Activated CD4-positive, CD25-positive, alpha-beta regulatory T cell treated with anti-CD3 and anti-CD28 coated beads, Interleukin-2, amount 50 U/mL, for 16 hours (primary cell): ENCODE data around the gene GSTA2.
"Not testable (repeated sequence)": the region's sequence is repeated elsewhere in the genome, so short reads cannot be mapped to it uniquely, and the experiment has no call there.

Experiments
- DNase-seq: peaks from one replicate; pipeline ENCODE4 v3.0.0-alpha.2; 2020; ENCODE audit warnings: low read depth, low spot score

The GSTA2 gene

DNA sequence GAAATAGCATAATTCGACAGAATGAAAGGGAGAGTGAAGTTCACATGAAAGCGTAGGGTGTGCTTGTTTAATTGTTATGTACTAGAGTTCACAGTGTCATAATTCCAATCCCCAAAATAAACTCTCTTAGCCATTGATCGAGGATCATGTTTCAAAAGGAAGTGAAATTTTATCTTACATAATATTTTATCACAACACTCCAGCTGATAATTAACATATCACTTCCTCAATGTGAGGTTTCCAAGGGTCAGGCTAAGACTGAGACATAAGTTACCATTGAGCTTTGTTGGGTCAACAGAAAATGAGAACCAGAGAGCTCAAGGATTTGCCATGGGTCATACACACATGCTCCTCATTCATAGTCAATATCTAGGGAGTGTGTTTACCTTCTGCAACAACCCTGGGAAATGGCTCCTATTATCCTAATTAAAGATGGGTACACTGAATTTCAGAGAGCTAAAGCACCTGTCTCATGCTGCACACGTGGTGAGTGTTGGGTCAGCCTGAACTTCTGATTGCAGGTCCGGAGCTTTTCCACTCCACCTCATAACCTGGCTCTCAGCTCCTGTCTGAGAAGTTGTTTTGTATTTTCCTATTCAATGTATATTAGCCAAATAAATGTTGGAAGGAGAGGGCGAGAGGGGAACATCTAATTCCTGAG lies 3.0 kb downstream of the GSTA2 start:
- DNase-seq: no peak

DNA sequence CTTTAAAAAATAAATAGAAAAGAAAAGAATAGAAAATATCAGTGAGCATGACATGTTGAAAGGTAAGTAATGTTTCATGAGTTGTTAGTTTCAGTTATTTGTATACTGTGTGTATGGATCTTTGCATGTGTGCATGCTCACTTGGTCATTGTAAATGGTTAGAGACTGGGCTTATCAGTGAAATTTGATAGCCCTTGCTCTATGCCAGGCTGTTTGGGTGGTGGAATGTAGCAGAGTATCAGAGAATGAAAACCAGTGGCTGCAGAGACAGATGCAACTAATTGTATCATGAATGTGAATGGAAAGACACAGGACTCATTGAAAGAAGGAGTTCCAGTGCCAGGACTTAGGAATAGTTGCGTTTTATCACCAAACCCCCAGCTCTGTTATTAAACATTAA lies 4.2 kb downstream of the GSTA2 start:
- no peak for DNase-seq

DNA sequence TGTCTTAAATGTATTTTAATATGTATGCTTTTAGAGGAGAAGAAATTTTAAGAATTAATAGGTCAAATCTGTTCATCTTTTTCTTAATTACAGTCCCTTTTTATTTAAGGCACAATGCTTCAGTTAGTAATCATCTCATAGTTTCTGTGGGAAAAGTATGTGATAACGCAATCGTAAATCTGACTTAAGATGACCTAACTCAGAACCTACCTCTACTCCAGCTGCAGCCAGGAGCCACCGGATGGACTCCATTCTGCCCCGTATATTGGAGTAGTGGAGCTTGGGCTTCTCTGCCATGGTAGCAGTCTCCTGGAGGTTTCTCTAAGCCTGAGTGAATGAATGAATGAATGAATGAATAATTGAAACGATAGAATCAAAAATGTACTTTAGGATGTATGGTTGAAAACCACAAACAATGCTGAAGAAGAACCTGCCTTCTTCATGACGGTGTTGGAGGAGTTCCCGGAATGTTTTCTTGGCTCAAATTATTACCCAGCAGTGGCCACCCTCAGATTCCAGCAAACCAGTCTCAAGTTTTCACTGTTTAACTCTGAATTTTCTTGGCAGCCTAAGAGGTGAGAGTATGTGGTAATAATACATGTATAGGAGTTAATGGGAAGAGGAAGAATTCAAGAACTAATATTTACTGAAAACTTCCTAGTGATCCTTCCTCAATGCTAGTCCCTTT lies 5.5 kb downstream of the GSTA2 start:
- not testable (repeated sequence) for DNase-seq

DNA sequence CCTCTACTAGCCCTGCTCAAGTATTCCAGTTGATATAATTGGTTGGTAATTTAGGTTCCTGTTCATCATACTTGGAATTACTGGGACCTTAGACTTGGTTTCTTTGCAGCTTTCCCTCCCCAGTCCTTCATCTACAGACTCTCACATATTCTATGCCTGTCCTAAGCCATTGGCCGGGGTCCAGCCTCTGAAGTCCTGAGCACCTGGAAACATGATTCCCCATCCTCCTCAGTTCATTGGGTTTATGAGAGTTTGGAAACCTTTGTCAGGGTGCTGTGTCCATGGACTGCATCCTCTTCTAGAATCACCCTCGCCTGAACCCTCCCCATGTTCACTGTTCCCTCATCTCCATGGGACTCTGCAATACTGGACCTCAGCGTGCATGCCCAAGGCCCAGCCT lies 8.8 kb downstream of the GSTA2 start:
- no peak for DNase-seq

DNA sequence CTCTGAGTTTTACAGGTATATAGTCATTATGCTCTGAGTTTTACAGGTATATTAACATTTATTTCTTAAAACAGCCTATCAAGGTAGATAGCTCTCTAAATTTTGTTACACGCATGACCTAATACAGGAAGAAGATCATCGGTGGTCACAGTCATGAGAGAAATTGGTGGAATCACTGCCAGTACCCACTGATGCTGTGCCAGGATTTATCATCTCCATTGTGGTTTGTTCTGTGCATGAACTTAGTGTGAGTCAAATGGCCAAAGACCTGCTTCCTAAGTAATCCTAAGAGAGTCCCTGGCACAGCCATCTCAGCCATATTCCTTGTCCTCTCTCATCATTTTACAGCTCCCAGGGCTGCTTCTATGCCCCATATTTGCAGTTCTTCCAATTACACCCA lies 10.1 kb downstream of the GSTA2 start:
- not testable (repeated sequence) for DNase-seq

DNA sequence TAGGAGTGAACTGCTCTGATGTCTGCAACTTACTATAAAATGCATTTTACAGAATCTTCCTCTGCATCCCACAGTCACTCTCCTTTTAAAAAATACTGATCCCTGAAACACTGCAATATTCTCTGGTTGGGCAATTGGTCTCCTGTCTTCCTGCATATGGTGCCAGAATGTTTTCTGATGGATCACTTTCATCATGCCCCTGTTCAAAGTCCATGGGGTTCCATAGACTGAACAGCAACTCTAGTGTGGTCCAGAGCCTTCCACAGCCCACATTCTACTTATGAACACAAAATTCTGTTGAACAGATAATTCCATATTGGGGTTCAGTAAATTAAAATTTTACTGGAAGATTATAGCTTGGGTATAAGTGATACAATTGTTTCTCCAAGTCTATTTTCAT lies 11.0 kb downstream of the GSTA2 start:
- no peak for DNase-seq

DNA sequence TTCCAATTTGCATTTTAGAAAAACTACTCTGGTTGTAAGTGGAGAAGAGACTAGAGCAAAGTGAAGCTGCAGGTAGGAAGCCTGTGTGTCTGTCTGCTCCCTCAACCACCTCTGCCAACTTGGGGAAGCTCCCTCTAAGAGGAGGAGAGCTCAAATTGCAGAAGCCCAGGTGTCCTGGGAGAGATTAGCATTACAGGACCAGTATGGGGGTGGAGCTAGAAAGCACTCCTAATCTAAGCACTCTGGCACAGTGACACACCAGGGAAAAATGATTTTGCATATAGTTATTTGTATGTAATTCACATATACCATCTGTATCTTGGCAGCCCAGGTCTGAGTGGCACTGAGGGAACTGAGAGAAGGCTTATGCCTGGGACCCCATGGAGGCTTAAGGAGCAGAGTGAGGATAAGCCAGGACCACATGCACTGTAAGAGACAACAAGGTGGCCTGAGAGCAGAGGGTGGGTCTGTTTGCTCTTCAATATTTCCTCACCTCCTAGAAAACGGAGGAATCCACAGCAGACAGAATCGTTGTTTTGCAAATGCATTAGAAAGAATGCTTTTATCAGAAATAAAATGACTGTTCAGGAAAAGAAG lies 13.6 kb downstream of the GSTA2 start:
- no peak for DNase-seq

DNA sequence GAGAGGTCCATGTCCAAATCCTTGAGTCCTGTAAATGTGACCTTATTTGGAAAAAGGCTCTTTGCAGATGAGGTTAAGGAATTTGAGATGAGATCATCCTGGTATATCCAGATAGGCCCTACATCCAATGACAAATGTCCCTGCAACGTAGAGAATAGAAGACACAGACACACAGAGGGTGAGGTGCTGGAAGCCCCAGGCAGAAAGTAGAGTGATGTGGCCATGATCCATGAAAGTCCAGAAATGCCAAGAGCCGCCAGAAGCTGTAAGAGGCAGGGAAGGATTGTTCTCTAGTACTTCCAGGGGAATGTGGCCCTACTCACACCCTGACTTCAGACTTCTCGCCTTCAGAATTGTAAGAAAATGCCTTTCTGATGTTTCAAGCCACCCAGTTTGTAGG lies 16.0 kb downstream of the GSTA2 start:
- not testable (repeated sequence) for DNase-seq

DNA sequence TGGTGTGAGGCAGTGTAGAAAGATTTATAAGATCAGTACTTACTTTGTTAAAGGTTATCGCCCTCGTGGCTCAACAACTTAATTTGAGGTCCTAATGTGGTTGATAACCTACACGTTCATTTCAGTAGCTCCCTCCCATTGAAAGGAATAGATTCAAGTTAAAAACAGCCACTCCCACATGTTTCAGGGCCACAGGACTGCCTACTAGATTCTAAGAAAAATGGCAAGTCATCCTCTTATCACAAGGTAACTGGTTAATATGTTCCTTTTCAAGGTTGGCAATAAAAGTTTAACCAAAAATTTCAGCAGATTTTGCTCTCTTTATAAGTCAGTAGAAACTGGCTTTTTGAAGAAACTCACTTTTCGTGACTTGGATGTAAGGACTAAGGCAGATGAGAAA lies 17.1 kb downstream of the GSTA2 start:
- no peak for DNase-seq

DNA sequence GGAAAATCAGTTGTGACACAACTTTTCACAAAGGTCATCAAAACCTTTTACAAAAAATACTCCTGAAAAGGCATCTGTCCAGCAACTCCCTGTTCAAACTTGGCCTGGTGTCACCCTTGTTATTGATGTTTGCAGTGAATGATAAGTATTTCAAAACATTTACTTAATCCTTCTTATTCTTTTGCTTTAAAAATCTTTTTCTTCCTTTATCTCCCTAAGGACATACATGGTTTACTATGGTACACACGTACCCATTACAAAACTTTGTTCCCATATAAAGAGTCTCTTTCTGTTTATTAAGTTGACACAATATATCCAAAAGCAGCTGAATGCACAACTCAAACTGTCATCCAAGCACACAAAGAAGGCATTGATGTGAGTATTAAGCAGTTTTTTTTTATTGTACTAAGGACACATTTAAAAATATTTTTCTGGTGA lies 17.5 kb downstream of the GSTA2 start:
- no peak for DNase-seq

DNA sequence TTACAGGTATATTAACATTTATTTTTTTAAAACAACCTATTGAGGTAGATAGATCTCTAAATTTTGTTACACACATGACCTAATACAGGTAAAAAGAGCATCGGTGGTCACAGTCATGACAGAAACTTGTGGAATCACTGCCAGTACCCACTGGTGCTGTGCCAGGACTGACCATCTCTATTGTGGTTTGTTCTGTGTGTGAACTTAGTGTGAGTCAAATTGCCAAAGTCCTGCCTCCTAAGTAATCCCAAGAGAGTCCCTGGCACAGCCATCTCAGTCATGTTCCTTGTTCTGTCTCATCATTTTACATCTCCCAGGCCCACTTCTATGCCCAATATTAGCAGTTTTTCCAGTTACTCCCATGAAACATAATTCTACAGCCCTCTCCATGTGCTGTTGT lies 21.4 kb downstream of the GSTA2 start:
- DNase-seq: no peak

DNA sequence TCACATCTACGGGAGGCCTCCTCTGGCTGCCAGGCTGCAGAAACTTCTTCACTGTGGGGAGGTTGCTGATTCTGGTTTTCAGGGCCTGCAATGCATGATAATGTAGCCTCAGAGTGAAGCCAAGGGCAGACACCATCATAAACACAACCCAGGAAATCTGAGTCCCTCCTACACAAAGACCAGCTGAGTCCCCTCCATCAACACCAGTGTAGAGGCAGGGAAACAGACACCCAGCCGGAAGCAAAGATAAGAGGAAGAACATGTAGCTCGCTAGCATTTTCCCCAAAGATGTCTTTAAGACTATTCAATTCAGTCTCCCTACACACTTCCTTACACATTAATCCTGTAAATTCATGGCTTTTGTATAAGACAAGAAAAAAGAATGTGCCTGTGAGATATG lies 23.6 kb downstream of the GSTA2 start:
- DNase-seq: no peak

DNA sequence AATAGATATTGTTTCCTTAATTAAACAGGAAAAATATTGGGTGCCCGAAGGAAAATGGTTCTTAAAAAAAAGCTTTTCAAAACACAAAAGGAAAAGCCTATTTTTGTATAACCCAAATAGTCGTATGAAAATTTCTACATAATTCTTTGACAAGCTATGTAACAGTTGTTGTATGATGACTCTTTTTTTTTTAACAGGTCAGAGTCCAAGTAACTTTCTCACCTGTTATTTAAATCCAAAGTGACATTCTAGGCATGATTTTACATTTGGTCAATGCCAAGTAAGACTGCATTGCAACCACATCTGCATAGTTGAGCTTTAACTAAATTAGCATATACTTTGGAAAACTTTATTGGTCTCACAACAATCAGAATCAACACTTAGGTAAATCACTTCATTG lies 24.1 kb downstream of the GSTA2 start:
- no peak for DNase-seq

DNA sequence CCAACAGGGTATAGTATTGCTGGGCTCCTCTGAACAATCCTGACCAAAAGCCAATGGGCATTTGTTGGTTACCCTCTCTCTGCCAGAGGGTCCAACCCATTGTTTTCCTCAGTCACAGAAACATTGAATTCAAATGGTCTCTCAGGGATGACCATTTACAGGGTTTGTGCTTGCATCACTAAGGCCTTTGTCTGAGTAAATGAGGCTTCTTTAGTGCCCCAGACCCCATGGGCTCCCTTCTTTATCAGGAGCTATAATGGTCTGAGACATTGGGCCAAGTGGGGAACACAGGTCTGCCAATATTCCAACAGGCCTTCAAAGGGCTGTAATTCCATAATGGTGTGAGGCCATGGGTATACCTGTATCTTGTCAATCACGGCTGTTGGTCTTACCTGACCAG lies 27.1 kb downstream of the GSTA2 start:
- no peak for DNase-seq

DNA sequence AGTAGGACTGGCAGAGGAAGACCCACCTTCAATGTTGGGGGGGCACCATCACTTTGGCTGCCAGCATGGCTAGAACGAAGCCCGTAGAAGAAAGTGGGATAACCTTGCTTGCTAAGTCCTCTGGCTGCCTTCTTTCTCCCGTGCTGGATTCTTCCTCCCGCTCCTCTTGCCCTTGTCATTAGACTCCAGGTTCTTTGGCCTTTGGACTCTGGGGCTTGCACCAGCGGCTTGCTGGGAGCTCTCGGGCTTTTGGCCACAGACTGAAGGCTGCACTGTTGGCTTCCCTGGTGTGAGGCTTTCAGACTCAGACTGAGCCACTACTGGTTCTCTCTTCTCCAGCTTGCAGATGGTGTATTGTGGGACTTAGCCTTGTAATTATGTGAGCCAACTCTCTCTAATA lies 28.2 kb downstream of the GSTA2 start:
- DNase-seq: no peak

DNA sequence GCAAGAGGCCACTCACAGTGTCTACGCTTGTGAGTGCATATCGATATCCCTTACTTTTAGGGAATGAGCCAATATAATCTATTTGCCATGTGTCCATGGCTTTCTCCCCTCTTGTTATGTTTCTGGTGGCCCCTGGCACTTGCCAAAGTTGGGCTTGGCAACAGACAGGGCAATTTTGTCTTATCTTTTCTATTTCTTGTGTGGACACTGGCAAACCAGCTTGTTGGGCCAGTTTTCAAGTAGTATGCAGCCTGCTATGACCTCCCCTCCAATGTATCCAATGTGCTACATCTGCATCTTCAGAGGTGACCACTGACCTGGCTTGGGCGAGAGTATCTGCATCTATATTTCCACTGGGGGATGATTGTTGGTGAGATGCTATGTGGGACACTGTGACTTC lies 29.2 kb downstream of the GSTA2 start:
- DNase-seq: no peak

DNA sequence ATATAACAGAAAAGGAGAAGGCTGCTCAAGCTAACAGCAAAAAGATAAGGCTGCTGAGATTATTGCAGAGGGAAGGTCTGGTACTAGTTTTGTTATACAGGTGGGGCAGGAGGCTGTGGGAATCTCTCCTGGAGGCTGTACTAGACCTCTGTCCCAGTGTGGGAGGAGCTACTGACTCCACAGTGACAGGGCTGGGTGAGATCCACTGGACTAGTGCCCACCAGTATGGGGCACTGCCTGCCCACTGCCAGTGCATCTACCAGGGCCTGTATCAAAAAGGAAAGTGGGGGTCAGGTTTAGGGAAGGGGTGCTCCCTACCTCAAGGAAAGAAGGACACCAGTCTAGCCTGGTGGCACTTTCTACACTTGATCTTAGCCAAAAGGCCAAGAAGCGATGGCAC lies 30.1 kb downstream of the GSTA2 start:
- DNase-seq: no peak

DNA sequence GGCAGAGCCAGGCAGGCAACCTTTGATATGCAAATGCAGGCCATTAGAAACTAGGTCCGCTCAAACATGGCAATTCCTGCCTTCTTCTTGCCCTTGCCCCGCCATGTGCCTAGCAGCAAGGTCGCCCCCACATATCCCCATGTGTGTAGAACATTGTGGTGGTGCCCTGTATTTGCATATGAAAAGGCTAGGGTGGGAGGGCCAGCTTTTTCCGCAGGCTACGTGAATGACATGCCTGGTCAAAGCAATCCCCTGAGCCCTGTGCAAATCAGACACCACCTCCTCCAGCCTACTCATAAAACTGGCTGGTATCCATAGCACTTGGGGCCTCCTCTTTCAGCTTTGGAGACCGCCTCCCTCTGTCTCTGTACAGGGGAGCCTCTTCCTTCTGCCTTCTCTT lies 31.6 kb downstream of the GSTA2 start:
- DNase-seq: no peak

DNA sequence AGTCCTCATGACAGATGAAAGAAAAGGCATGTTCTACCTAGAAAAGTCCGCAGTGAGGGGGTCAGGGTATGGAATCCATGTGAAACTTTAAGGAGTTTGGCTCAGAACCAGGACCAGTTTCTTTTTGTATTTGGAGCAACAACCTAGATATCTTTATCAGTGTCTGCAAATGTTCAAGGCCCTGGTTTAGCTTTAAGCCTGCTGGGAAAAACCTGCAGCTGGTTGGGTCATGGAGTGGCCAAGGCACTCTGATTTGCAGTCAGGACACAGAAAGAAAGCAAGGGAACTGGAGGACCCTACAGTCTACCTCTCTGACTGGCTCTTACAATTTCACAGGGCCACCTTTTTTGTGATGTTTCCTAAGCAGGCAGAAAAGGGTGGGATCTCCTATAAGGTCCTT lies 33.7 kb downstream of the GSTA2 start:
- DNase-seq: no peak

DNA sequence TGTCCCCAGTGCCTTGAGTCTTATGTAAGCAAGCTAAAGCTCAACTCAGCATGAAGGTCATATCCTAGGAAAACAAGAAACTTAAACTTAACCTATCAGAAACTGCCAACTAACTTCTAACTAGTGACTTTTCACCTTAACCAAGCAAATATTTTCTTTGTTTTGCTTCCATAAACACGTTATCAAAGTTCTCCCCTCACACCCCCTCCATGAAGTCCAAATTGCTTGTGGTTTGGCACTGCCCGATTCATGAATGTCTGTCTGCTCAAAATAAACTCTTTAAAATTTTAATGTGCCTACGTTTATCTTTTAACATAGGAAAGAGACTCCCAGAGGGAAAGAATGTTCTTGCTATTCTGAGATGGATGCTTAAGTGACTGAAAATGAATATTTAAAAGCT lies 34.9 kb downstream of the GSTA2 start:
- DNase-seq: no peak

DNA sequence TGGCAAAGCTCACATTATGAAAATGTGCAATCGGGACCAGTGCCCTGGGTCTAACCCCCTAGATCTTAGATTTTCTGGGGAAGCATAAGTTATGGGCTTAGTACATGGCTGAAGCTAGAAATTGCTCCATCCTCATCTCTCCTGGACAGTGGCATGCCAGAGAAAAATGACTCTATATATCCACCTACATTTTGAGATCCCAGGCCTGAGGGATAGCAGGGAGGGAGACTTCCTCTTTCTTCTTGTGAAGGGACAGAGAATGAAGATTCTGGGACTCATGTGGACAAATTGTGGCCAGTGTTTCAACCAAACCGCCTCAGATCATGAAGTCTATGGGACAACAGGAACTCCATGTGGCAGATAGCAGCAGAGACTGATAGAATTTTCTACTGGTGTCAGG lies 35.4 kb downstream of the GSTA2 start:
- no peak for DNase-seq

DNA sequence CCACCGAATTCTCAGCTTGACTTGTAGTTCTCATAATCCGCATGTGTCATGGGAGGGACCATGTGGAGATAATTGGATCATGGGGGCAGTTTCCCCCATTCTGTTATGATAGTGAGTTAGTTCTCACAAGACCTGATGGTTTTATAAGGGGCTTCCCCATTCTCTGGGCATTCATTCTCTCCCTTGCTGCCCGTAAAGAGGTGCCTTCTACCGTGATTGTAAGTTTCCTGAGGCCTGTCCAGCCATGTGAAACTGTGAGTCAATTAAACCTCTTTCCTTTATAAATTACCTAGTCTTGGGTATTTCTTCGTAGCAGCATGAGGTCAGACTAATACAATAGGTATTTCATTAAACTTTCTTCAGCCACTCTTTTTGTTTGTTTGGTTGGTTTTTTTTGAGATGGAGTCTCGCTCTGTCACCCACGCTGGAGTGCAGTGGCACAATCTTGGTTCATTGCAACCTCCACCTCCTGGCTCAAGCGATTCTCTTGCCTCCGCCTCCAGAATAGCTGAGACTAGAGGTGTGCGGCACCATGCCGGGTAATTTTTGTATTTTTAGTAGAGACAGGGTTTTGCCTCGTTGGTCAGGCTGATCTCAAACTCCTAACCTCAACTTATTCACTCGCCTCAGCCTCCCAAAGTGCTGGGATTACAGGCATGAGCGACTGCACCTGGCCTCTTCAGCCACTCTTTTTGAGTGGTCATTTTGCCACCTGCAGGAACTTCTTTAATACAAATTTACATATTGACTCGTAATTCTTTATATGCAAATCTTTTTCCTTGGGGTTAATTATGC lies 36.3 kb downstream of the GSTA2 start:
- no peak for DNase-seq

DNA sequence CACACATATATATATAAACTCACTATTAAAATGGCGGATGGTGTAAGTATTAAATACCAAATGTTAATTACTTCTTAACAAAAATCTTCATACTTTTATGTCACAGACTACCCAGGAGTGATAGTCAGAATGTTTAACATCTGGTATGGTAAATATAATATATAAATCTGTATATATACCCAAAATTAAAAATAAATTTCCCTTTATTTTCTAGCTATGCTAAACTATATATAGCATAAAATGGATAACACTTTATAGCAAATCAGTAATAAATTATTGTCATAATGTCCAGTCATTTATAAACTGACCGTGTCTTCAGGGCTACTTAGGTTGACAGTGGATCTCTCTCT lies 37.1 kb downstream of the GSTA2 start:
- no peak for DNase-seq
